Epithelial cell of proximal tubule (primary cell): Measurements from ENCODE around the gene CCND2. TPM values are rescaled to one million over a fixed set of nuclear protein-coding genes. Genes with fewer than 3 reads are reported as not detected.

ENCODE experiments used
- DNase-seq: peaks from one replicate; pipeline ENCODE4 v3.0.0-alpha.2; 2011; ENCODE audit warnings: low read depth
- H3K4me3 ChIP-seq: 2 replicates; pipeline ENCODE4 v1.5.1; 2011; ENCODE audit warnings: low read depth, mild to moderate bottlenecking, low read length
- total RNA-seq: library from RNA; depleted of rRNA; stranded (reverse); fragments of >200 nt; gene quantifications from 2 replicates; pipeline ENCODE4 v1.2.3, GENCODE V29; 2015
- TF ChIP-seq, protein P1 (sequence below): conservative IDR thresholded peaks from 2 replicates; pipeline ENCODE4 v1.5.1; 2012; ENCODE audit warnings: low read depth, mild to moderate bottlenecking, low read length

Gene CCND2
- total RNA-seq, 1 donor from 2014 or later: 14.8 TPM

DNA sequence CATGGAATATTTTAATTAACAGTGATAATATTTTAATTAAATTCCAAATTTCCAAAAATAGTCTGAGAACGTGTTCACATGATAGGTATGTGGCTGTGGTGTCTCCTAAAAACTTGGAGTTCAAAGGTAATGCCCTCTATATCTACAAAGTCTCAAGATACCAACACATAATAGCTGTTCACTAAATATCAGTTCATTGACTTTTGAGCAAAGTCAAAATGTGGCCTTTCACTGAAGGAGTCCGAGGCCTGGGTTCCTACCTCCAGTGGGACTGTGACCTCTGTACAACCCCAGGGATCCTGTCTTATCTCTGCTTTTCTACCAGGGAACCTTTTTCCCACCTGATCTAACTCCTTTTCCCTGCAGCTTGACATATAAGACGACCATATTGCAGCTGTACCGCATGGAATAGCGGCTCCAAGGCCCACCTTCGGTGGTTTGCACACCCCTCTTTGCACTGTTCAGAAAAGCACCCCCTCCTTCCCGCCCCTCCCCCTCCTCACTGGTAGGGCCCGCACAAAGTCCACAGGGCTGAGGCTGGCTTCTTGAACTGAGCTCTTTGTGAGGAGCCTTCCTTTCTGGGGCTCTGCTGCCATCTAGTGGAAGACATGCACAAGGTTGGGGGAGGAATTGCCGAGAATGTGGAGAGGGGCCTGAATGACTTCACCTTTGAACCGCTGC is 3.1 kb downstream of the CCND2 start:
- H3K4me3 ChIP-seq: no peak overlapping the region
- no peak for DNase-seq
- TF ChIP-seq, protein P1, sequence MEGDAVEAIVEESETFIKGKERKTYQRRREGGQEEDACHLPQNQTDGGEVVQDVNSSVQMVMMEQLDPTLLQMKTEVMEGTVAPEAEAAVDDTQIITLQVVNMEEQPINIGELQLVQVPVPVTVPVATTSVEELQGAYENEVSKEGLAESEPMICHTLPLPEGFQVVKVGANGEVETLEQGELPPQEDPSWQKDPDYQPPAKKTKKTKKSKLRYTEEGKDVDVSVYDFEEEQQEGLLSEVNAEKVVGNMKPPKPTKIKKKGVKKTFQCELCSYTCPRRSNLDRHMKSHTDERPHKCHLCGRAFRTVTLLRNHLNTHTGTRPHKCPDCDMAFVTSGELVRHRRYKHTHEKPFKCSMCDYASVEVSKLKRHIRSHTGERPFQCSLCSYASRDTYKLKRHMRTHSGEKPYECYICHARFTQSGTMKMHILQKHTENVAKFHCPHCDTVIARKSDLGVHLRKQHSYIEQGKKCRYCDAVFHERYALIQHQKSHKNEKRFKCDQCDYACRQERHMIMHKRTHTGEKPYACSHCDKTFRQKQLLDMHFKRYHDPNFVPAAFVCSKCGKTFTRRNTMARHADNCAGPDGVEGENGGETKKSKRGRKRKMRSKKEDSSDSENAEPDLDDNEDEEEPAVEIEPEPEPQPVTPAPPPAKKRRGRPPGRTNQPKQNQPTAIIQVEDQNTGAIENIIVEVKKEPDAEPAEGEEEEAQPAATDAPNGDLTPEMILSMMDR: peak; percentile 96

DNA sequence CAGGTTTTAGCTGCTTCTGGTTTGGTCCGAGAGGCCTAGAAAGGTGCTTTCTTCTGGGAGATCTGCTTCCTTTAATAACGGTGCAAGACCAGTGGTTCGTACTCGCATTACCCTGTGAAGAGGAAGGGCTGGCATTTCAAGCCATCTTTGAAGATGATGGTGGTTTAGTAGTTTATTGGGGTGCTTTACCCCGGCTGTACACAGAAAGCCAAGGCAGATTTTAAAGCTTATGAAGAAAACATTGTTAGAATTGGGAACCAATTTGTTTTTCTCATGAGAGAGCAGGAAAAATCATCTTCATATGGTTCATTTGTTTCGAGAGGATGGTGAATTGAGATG is 3.6 kb downstream of the CCND2 start:
- DNase-seq: no peak
- TF ChIP-seq, protein P1: no peak
- H3K4me3 ChIP-seq: no peak overlapping the region

DNA sequence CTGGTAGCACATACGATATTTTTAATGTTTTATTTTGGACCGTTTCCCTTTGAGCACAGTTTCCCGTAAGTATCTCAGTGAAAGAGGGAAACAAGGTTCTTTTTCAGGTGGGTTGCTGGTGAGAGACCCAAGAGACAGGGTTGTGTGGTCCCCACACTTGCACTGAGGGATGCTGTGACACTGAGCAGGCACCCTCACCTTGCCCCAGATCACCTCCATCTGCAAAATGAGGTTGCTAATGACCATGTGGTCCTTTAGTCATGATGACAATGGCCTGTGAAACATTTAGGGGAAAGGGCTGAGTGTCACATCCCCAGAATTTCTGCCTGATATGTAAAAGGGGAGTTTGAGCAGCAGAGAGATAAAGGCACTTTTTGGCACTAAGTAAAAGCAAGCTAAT is 4.3 kb downstream of the CCND2 start:
- no peak for DNase-seq
- H3K4me3 ChIP-seq: no peak overlapping the region
- TF ChIP-seq, protein P1: no peak

DNA sequence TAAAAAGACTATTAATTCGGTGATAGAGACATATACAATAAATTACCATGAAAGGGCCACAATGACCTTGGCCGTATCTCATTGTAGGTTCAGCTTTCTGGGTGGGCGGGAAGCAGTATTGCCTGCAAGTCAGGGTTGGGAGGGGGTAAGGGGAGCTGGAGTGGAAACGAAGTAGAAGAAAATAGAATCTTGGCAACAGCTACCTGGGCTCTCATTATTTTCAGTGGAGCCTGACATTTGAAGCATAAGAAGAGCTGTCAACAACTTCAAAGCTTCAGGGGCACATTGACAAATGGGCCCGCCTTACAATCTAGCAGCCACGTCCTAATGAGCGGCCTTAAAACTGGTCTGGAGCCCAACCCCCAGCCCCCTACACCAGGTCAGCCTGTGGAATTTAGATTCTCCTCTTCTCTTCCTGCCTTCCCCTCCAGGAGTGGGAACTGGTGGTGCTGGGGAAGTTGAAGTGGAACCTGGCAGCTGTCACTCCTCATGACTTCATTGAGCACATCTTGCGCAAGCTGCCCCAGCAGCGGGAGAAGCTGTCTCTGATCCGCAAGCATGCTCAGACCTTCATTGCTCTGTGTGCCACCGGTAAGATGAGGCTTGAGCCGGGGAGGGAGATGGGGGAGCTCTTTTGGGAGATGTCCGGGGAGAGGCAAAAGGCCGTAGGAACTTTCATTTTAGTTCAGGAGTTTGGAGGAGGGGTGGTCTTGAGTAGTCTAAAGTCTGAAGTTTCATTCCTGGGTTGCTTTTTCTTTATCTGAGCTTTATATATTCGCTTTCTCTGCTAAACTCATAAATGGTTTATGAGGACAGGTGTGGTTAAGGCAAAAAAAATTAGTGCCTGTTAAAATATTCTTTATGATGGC is 5.0 kb downstream of the CCND2 start:
- DNase-seq: no peak
- TF ChIP-seq, protein P1: no peak
- H3K4me3 ChIP-seq: no peak overlapping the region

DNA sequence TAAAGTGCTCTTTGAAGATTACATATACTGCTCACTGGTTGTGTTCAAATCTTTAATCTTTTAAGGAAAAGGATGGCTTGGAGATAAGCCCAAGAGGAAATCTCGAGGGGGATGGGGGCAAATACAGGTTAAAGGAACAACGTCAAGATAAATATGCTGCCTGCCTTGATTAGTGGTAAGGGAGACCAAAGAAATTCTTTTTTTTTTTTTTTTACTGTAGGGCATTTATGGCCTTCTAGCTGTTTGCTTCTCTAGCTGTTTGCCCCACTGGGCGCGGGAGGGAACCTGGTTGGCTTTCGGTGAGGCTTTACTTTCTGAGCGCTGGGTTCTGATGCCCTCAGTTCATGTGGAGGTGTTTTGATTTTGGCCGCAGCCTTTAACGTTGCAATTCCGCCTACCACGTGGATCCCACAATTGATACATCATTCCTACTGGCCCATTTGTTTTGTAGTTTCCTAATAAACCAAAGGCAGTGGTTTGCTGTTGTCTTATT is 5.7 kb downstream of the CCND2 start:
- no peak overlapping the region for H3K4me3 ChIP-seq
- TF ChIP-seq, protein P1: no peak
- DNase-seq: no peak

DNA sequence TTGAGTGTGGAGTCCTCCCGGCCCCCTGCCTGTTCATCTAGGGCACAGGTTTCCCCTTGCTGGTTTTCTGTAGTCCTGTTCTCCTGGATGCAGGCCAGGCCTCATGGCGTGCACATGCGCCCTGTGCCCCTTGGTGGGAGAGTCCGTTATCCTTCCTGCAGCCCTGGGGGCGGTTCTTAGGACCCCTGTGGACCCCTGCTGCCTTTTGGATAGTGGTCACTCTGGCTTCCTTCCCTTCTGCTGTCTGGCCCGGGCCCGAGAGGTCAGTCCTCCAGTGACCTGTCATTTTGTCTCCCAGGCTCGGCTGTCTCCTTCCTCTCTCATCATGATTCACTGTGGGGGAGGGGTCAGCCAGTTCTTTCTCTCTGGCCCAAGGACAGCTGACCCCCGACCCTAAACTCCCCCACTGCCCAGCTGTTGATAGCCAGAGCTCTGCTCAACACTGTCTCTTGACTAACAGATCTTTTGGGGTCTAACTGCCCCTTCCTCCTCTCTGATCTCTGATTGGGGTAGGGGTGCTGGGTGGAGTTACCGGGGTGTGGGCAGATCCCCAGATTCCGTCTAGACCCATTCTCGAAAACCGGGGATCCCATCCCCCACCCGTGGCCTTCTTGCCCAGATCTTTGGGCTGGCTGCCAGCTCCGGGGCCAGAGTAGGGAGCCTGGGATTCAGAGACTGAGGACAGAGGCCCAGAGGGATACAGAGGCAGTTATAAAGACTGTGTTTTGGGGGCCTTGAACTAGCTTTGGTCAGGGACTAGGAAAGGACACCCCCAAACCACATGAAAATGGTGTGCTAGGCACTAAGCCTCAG is 7.0 kb downstream of the CCND2 start:
- DNase-seq: no peak
- TF ChIP-seq, protein P1: no peak
- no peak overlapping the region for H3K4me3 ChIP-seq
